HEK293 (cell line): ENCODE measurements around the gene WDR64.
A peak's percentile ranks its signal among the peaks of the same experiment; 100 is the strongest.

Source experiments
- BCL11B ChIP-seq: fragments of 450-650 bp; formaldehyde crosslinking; IDR thresholded peaks from 2 replicates; pipeline ENCODE4 v1.5.1; 2016; ENCODE audit warnings: low read depth, missing biosample characterization, missing genetic modification characterization
- EGR2 ChIP-seq: fragments of 450-650 bp; formaldehyde crosslinking; IDR thresholded peaks from 2 replicates; pipeline ENCODE4 v1.5.1; 2016; ENCODE audit warnings: low read depth, missing biosample characterization, missing genetic modification characterization
- GLI2 ChIP-seq: fragments of 450-650 bp; formaldehyde crosslinking; IDR thresholded peaks from 2 replicates; pipeline ENCODE4; 2017; ENCODE audit warnings: missing biosample characterization, missing genetic modification characterization, low read depth, borderline replicate concordance
- IKZF3 ChIP-seq: fragments of 450-650 bp; IDR thresholded peaks from 2 replicates; pipeline ENCODE4 v1.5.0; 2018; ENCODE audit warnings: missing biosample characterization, mild to moderate bottlenecking, missing genetic modification characterization, moderate library complexity
- OVOL3 ChIP-seq: fragments of 450-650 bp; formaldehyde crosslinking; IDR thresholded peaks from 2 replicates; pipeline ENCODE4 v1.5.1; 2016; ENCODE audit warnings: missing biosample characterization, missing genetic modification characterization
- TRIM28 ChIP-seq: IDR thresholded peaks from 2 replicates; pipeline ENCODE4 v1.6.1; 2011; ENCODE audit warnings: low read length, control low read depth, borderline replicate concordance
- ZBTB48 ChIP-seq: fragments of 450-650 bp; formaldehyde crosslinking; IDR thresholded peaks from 2 replicates; pipeline ENCODE4 v1.5.1; 2016; ENCODE audit warnings: missing biosample characterization, missing genetic modification characterization
- ZNF114 ChIP-seq: fragments of 450-650 bp; formaldehyde crosslinking; IDR thresholded peaks from 2 replicates; pipeline ENCODE4 v1.5.0; 2017; ENCODE audit warnings: missing biosample characterization, missing genetic modification characterization
- ZNF155 ChIP-seq: fragments of 450-650 bp; formaldehyde crosslinking; IDR thresholded peaks from 2 replicates; pipeline ENCODE4 v1.5.1; 2016; ENCODE audit warnings: missing biosample characterization, missing genetic modification characterization
- ZNF221 ChIP-seq: fragments of 450-650 bp; formaldehyde crosslinking; IDR thresholded peaks from 2 replicates; pipeline ENCODE4 v1.5.1; 2017; ENCODE audit warnings: missing biosample characterization, missing genetic modification characterization, borderline replicate concordance
- ZNF274 ChIP-seq, 2 experiments: fragments of 200-500 bp in 1 of 2; fragments of 450-650 bp in 1 of 2; sonication (Bioruptor generic) in 1 of 2; formaldehyde crosslinking in 1 of 2; IDR thresholded peaks; 2 replicates each; pipeline versions ENCODE4 v1.5.1 to v1.6.1; 2014 to 2016; ENCODE audit warnings: borderline replicate concordance in 1 of 2, inconsistent platforms in 1 of 2, low read length in 1 of 2, missing biosample characterization in 1 of 2, missing genetic modification characterization in 1 of 2
- ZNF416 ChIP-seq: fragments of 450-650 bp; formaldehyde crosslinking; IDR thresholded peaks from 2 replicates; pipeline ENCODE4 v1.5.1; 2016; ENCODE audit warnings: missing biosample characterization, missing genetic modification characterization
- ZNF426 ChIP-seq: fragments of 450-650 bp; formaldehyde crosslinking; IDR thresholded peaks from 2 replicates; pipeline ENCODE4 v1.5.1; 2017; ENCODE audit warnings: missing biosample characterization, missing genetic modification characterization, mild to moderate bottlenecking, inconsistent platforms, moderate library complexity
- ZNF596 ChIP-seq: fragments of 450-650 bp; IDR thresholded peaks from 2 replicates; pipeline ENCODE4 v1.5.0; 2018; ENCODE audit warnings: missing biosample characterization, mild to moderate bottlenecking, missing genetic modification characterization, moderate library complexity
- ZNF610 ChIP-seq: fragments of 450-650 bp; formaldehyde crosslinking; IDR thresholded peaks from 2 replicates; pipeline ENCODE4 v1.5.1; 2016; ENCODE audit warnings: missing biosample characterization, missing genetic modification characterization, borderline replicate concordance
- ZNF660 ChIP-seq: fragments of 450-650 bp; IDR thresholded peaks from 2 replicates; pipeline ENCODE4 v1.5.1; 2018; ENCODE audit warnings: missing biosample characterization, mild to moderate bottlenecking, missing genetic modification characterization
- ZNF664 ChIP-seq: fragments of 450-650 bp; formaldehyde crosslinking; IDR thresholded peaks from 2 replicates; pipeline ENCODE4 v1.5.1; 2016; ENCODE audit warnings: missing biosample characterization, missing genetic modification characterization
- ZNF670 ChIP-seq: fragments of 450-650 bp; formaldehyde crosslinking; IDR thresholded peaks from 2 replicates; pipeline ENCODE4 v1.5.1; 2016; ENCODE audit warnings: missing biosample characterization, missing genetic modification characterization, low read depth
- ZNF677 ChIP-seq: fragments of 450-650 bp; IDR thresholded peaks from 2 replicates; pipeline ENCODE4 v1.5.0; 2018; ENCODE audit warnings: missing biosample characterization, mild to moderate bottlenecking, missing genetic modification characterization, moderate library complexity
- ZNF776 ChIP-seq: fragments of 450-650 bp; formaldehyde crosslinking; IDR thresholded peaks from 2 replicates; pipeline ENCODE4 v1.5.0; 2017; ENCODE audit warnings: missing biosample characterization, missing genetic modification characterization, borderline replicate concordance
- ZNF791 ChIP-seq: fragments of 450-650 bp; formaldehyde crosslinking; IDR thresholded peaks from 2 replicates; pipeline ENCODE4 v1.5.1; 2016; ENCODE audit warnings: missing biosample characterization, missing genetic modification characterization
- ZSCAN23 ChIP-seq: fragments of 450-650 bp; formaldehyde crosslinking; IDR thresholded peaks from 2 replicates; pipeline ENCODE4 v1.5.1; 2016; ENCODE audit warnings: missing biosample characterization, missing genetic modification characterization
- TF ChIP-seq, protein P1 (sequence below): fragments of 450-650 bp; formaldehyde crosslinking; IDR thresholded peaks from 2 replicates; pipeline ENCODE4; 2016; ENCODE audit warnings: missing biosample characterization, missing genetic modification characterization
- TF ChIP-seq, protein P2 (sequence below): fragments of 450-650 bp; formaldehyde crosslinking; IDR thresholded peaks from 2 replicates; pipeline ENCODE4 v1.5.1; 2016; ENCODE audit warnings: missing biosample characterization, missing genetic modification characterization
- TF ChIP-seq, protein P3 (sequence below): fragments of 450-650 bp; formaldehyde crosslinking; IDR thresholded peaks from 2 replicates; pipeline ENCODE4 v1.5.1; 2016; ENCODE audit warnings: missing biosample characterization, missing genetic modification characterization
- TF ChIP-seq, protein P4 (sequence below): fragments of 450-650 bp; formaldehyde crosslinking; IDR thresholded peaks from 2 replicates; pipeline ENCODE4 v1.5.1; 2016; ENCODE audit warnings: missing biosample characterization, missing genetic modification characterization
- TF ChIP-seq, protein P5 (sequence below): fragments of 450-650 bp; IDR thresholded peaks from 2 replicates; pipeline ENCODE4 v1.5.1; 2018; ENCODE audit warnings: missing biosample characterization, missing genetic modification characterization
- TF ChIP-seq, protein P6 (sequence below): fragments of 450-650 bp; formaldehyde crosslinking; IDR thresholded peaks from 2 replicates; pipeline ENCODE4 v1.5.1; 2016; ENCODE audit warnings: missing biosample characterization, missing genetic modification characterization

The WDR64 gene

DNA sequence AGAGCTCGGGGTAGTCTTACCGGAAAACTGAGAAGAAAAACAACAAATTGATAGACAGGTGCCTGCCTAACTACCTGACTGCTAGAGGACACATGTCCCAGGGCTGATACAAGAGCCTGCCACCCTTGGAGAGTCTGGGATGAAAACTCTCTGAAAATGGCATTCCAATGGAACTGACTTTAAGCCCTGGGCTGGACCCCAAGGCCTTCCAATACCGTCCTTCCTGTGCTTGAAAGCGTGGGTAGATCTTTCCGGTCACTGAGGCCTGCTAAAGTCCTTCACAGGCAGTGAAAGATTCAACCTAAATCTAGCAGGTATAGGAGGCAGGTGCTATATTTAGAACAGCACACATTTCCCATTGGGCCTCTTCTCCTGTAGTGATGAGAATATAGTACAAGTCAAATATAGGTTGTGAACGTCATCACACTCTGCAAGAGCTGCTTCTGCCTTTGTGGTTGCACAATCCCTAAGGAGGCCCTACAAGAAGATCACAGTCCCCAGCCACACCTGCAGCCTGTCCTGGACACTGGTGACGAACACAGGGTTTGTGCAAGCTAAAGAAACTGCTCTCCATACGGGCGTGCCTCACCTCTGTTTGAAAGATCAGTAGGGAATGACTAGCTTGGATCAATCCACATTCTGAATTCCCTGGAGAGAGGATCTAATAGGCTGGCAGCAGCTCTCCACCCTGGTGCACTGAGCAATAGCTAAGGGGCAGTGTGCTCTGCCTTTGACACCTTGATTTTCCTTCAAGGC is 11.0 kb upstream of the WDR64 start (continued):
- TF ChIP-seq ZNF426 (no peak), GLI2 (tag by site-specific recombination) (no peak), ZNF155 (tag by site-specific recombination) (no peak), ZSCAN23 (tag by site-specific recombination) (no peak), ZNF274 (IDR thresholded peaks at IDR 0.05; ENCODE audit: low read length) (no peak), ZNF274 (tag by site-specific recombination; IDR thresholded peaks at IDR 0.05; ENCODE audit: borderline replicate concordance) (no peak), IKZF3 (tag by site-specific recombination) (no peak), OVOL3 (tag by site-specific recombination) (no peak), ZNF114 (tag by site-specific recombination) (no peak), ZNF416 (tag by site-specific recombination) (no peak), ZBTB48 (no peak), ZNF221 (tag by site-specific recombination) (no peak), BCL11B (tag by site-specific recombination) (no peak), TRIM28 (no peak), ZNF664 (tag by site-specific recombination) (no peak), ZNF670 (tag by site-specific recombination) (no peak), ZNF791 (tag by site-specific recombination) (no peak), ZNF610 (0 out of 2 replicates have a peak, but pooled peaks have one; percentile 6), ZNF776 (tag by site-specific recombination) (no peak), ZNF660 (tag by site-specific recombination) (no peak), EGR2 (tag by site-specific recombination) (no peak), ZNF677 (tag by site-specific recombination) (no peak), ZNF596 (no peak)
- TF ChIP-seq, protein P1, sequence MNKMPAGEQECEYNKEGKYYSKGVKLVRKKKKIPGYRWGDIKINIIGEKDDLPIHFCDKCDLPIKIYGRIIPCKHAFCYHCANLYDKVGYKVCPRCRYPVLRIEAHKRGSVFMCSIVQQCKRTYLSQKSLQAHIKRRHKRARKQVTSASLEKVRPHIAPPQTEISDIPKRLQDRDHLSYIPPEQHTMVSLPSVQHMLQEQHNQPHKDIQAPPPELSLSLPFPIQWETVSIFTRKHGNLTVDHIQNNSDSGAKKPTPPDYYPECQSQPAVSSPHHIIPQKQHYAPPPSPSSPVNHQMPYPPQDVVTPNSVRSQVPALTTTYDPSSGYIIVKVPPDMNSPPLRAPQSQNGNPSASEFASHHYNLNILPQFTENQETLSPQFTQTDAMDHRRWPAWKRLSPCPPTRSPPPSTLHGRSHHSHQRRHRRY (tag by site-specific recombination) = no peak
- TF ChIP-seq, protein P2, sequence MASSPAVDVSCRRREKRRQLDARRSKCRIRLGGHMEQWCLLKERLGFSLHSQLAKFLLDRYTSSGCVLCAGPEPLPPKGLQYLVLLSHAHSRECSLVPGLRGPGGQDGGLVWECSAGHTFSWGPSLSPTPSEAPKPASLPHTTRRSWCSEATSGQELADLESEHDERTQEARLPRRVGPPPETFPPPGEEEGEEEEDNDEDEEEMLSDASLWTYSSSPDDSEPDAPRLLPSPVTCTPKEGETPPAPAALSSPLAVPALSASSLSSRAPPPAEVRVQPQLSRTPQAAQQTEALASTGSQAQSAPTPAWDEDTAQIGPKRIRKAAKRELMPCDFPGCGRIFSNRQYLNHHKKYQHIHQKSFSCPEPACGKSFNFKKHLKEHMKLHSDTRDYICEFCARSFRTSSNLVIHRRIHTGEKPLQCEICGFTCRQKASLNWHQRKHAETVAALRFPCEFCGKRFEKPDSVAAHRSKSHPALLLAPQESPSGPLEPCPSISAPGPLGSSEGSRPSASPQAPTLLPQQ = 0 out of 2 replicates have a peak, but pooled peaks have one; percentile 10
- TF ChIP-seq, protein P3, sequence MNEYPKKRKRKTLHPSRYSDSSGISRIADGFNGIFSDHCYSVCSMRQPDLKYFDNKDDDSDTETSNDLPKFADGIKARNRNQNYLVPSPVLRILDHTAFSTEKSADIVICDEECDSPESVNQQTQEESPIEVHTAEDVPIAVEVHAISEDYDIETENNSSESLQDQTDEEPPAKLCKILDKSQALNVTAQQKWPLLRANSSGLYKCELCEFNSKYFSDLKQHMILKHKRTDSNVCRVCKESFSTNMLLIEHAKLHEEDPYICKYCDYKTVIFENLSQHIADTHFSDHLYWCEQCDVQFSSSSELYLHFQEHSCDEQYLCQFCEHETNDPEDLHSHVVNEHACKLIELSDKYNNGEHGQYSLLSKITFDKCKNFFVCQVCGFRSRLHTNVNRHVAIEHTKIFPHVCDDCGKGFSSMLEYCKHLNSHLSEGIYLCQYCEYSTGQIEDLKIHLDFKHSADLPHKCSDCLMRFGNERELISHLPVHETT (tag by site-specific recombination) = no peak
- TF ChIP-seq, protein P4, sequence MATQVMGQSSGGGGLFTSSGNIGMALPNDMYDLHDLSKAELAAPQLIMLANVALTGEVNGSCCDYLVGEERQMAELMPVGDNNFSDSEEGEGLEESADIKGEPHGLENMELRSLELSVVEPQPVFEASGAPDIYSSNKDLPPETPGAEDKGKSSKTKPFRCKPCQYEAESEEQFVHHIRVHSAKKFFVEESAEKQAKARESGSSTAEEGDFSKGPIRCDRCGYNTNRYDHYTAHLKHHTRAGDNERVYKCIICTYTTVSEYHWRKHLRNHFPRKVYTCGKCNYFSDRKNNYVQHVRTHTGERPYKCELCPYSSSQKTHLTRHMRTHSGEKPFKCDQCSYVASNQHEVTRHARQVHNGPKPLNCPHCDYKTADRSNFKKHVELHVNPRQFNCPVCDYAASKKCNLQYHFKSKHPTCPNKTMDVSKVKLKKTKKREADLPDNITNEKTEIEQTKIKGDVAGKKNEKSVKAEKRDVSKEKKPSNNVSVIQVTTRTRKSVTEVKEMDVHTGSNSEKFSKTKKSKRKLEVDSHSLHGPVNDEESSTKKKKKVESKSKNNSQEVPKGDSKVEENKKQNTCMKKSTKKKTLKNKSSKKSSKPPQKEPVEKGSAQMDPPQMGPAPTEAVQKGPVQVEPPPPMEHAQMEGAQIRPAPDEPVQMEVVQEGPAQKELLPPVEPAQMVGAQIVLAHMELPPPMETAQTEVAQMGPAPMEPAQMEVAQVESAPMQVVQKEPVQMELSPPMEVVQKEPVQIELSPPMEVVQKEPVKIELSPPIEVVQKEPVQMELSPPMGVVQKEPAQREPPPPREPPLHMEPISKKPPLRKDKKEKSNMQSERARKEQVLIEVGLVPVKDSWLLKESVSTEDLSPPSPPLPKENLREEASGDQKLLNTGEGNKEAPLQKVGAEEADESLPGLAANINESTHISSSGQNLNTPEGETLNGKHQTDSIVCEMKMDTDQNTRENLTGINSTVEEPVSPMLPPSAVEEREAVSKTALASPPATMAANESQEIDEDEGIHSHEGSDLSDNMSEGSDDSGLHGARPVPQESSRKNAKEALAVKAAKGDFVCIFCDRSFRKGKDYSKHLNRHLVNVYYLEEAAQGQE = no peak
- TF ChIP-seq, protein P5, sequence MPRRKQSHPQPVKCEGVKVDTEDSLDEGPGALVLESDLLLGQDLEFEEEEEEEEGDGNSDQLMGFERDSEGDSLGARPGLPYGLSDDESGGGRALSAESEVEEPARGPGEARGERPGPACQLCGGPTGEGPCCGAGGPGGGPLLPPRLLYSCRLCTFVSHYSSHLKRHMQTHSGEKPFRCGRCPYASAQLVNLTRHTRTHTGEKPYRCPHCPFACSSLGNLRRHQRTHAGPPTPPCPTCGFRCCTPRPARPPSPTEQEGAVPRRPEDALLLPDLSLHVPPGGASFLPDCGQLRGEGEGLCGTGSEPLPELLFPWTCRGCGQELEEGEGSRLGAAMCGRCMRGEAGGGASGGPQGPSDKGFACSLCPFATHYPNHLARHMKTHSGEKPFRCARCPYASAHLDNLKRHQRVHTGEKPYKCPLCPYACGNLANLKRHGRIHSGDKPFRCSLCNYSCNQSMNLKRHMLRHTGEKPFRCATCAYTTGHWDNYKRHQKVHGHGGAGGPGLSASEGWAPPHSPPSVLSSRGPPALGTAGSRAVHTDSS (tag by site-specific recombination) = no peak
- TF ChIP-seq, protein P6, sequence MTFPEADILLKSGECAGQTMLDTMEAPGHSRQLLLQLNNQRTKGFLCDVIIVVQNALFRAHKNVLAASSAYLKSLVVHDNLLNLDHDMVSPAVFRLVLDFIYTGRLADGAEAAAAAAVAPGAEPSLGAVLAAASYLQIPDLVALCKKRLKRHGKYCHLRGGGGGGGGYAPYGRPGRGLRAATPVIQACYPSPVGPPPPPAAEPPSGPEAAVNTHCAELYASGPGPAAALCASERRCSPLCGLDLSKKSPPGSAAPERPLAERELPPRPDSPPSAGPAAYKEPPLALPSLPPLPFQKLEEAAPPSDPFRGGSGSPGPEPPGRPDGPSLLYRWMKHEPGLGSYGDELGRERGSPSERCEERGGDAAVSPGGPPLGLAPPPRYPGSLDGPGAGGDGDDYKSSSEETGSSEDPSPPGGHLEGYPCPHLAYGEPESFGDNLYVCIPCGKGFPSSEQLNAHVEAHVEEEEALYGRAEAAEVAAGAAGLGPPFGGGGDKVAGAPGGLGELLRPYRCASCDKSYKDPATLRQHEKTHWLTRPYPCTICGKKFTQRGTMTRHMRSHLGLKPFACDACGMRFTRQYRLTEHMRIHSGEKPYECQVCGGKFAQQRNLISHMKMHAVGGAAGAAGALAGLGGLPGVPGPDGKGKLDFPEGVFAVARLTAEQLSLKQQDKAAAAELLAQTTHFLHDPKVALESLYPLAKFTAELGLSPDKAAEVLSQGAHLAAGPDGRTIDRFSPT (tag by site-specific recombination) = no peak
